Effector memory CD8-positive, alpha-beta T cell (primary cell): Measurements from ENCODE around the gene DUSP2.

Experiments
- ATAC-seq: fragments of 150-1000 bp; cut with Tn5 transposase; replicated peaks from 2 replicates; pipeline ENCODE4 v1.10.0; 2021; ENCODE audit warnings: mild to moderate bottlenecking, moderate library complexity
- DNase-seq, 3 experiments: peaks; one replicate each; pipeline ENCODE4 v3.0.0; 2021
- H3K27ac Mint-ChIP-seq, 2 donors: one replicate each; pipeline ENCODE4 v1.8.0; 2022; ENCODE audit warnings: mild to moderate bottlenecking in 2 of 2, mixed read lengths in 2 of 2, moderate library complexity in 2 of 2
- H3K27me3 Mint-ChIP-seq, 2 donors: one replicate each; pipeline ENCODE4 v1.8.0; 2022; ENCODE audit warnings: mixed read lengths in 2 of 2
- H3K36me3 Mint-ChIP-seq: one replicate; pipeline ENCODE4 v1.8.0; 2022; ENCODE audit warnings: mild to moderate bottlenecking, moderate library complexity, mixed read lengths; ENCODE audit not compliant: insufficient read depth
- H3K4me1 Mint-ChIP-seq, 2 donors: one replicate each; pipeline ENCODE4 v1.8.0; 2022; ENCODE audit warnings: low read depth in 2 of 2, mixed read lengths in 2 of 2
- H3K4me3 Mint-ChIP-seq, 2 donors: one replicate each; pipeline ENCODE4 v1.8.0; 2022; ENCODE audit warnings: mild to moderate bottlenecking in 2 of 2, mixed read lengths in 2 of 2, moderate library complexity in 2 of 2
- H3K9me3 Mint-ChIP-seq, 2 donors: one replicate each; pipeline ENCODE4 v1.8.0; 2022; ENCODE audit warnings: mixed read lengths in 2 of 2

Gene DUSP2

GRCh38 chr2:96116424-96116878 lies 28.8 kb downstream of the DUSP2 start, which contains the start of gene ADRA2B:
ADRA2B (minus strand) TSS chr2:96116571; CDS start chr2:96116149, 422 bp downstream.
- Mint-ChIP-seq H3K36me3 (peaks cover 53% of the 10 kb centered on the region), H3K4me3 (peak within 1 kb of the TSS; percentile 88 to 90), H3K4me1 (peaks cover 21 to 23% of the 10 kb centered on the region in 2 donors), H3K27ac (peak within 1 kb of the TSS; percentile 25 to 89), H3K27me3 (peaks cover 32 to 52% of the 10 kb centered on the region in 2 donors), H3K9me3 (no peaks in the 10 kb centered on the region)
- ATAC-seq (peak; percentile 73), DNase-seq (peak; percentile 50)

GRCh38 chr2:96115631-96116423 lies 29.4 kb downstream of the DUSP2 start:
- H3K27ac Mint-ChIP-seq = peak overlapping the region; percentile 25 to 80
- DNase-seq = no peak

GRCh38 chr2:96114903-96115581 lies 30.2 kb downstream of the DUSP2 start:
- Mint-ChIP-seq H3K36me3 (peaks cover 43% of the 10 kb centered on the region), H3K4me3 (peak overlapping the region; percentile 88 to 90), H3K9me3 (no peaks in the 10 kb centered on the region), H3K27me3 (peaks cover 18 to 37% of the 10 kb centered on the region in 2 donors), H3K27ac (peak overlapping the region in 1 of 2 donors; percentile 80), H3K4me1 (peaks cover 14 to 18% of the 10 kb centered on the region in 2 donors)
- ATAC-seq = no peak
- no peak for DNase-seq

More at GRCh38 chr2:96115631-96116423, 29.4 kb downstream of the DUSP2 start:
- H3K4me3 Mint-ChIP-seq = peak overlapping the region; percentile 88 to 90
- H3K36me3 Mint-ChIP-seq = peaks cover 48% of the 10 kb centered on the region
- H3K9me3 Mint-ChIP-seq = no peaks in the 10 kb centered on the region
- ATAC-seq = no peak
- H3K4me1 Mint-ChIP-seq = peaks cover 20 to 21% of the 10 kb centered on the region in 2 donors
- peaks cover 26 to 45% of the 10 kb centered on the region in 2 donors for H3K27me3 Mint-ChIP-seq

GRCh38 chr2:96114546-96114902 lies 30.7 kb downstream of the DUSP2 start:
- DNase-seq = no peak
- no peak overlapping the region for H3K4me3 Mint-ChIP-seq
- H3K27ac Mint-ChIP-seq = no peak overlapping the region
- no peak for ATAC-seq
- H3K36me3 Mint-ChIP-seq = peaks cover 43% of the 10 kb centered on the region
- H3K27me3 Mint-ChIP-seq = peaks cover 15 to 32% of the 10 kb centered on the region in 2 donors
- peaks cover 14 to 18% of the 10 kb centered on the region in 2 donors for H3K4me1 Mint-ChIP-seq
- H3K9me3 Mint-ChIP-seq = no peaks in the 10 kb centered on the region

GRCh38 chr2:96113951-96114350 lies 31.3 kb downstream of the DUSP2 start:
- H3K36me3 Mint-ChIP-seq = peaks cover 38% of the 10 kb centered on the region
- ATAC-seq (no peak), DNase-seq (no peak)
- H3K27ac Mint-ChIP-seq = no peak overlapping the region
- peaks cover 15 to 31% of the 10 kb centered on the region in 2 donors for H3K27me3 Mint-ChIP-seq
- H3K9me3 Mint-ChIP-seq = no peaks in the 10 kb centered on the region
- peaks cover 14 to 17% of the 10 kb centered on the region in 2 donors for H3K4me1 Mint-ChIP-seq
- H3K4me3 Mint-ChIP-seq = no peak overlapping the region

- H3K36me3 Mint-ChIP-seq = peaks cover 31% of the 10 kb centered on the region
- H3K27me3 Mint-ChIP-seq = peaks cover 14 to 31% of the 10 kb centered on the region in 2 donors
- H3K4me3 Mint-ChIP-seq = no peak overlapping the region
- no peaks in the 10 kb centered on the region for H3K9me3 Mint-ChIP-seq
- no peak for DNase-seq
- peaks cover 14 to 15% of the 10 kb centered on the region in 2 donors for H3K4me1 Mint-ChIP-seq
- ATAC-seq = no peak
- peak overlapping the region in 1 of 2 donors; percentile 65 for H3K27ac Mint-ChIP-seq
These were observed 31.9 kb downstream of the DUSP2 start for GRCh38 chr2:96113367-96113677.

- ATAC-seq (no peak), DNase-seq (no peak)
- no peak overlapping the region for H3K4me3 Mint-ChIP-seq
- peaks cover 26% of the 10 kb centered on the region for H3K36me3 Mint-ChIP-seq
- H3K27me3 Mint-ChIP-seq = peaks cover 14 to 31% of the 10 kb centered on the region in 2 donors
- H3K4me1 Mint-ChIP-seq = peaks cover 10 to 15% of the 10 kb centered on the region in 2 donors
- peak overlapping the region in 1 of 2 donors; percentile 65 for H3K27ac Mint-ChIP-seq
- H3K9me3 Mint-ChIP-seq = no peaks in the 10 kb centered on the region
These were observed 32.5 kb downstream of the DUSP2 start for GRCh38 chr2:96112501-96113366.

- H3K9me3 Mint-ChIP-seq = no peaks in the 10 kb centered on the region
- peaks cover 14 to 31% of the 10 kb centered on the region in 2 donors for H3K27me3 Mint-ChIP-seq
- no peak for ATAC-seq
- H3K4me3 Mint-ChIP-seq = no peak overlapping the region
- peaks cover 7 to 9% of the 10 kb centered on the region in 2 donors for H3K4me1 Mint-ChIP-seq
- peak overlapping the region; percentile 16 to 65 for H3K27ac Mint-ChIP-seq
- DNase-seq = no peak
- H3K36me3 Mint-ChIP-seq = peaks cover 26% of the 10 kb centered on the region
These were observed 33.3 kb downstream of the DUSP2 start for GRCh38 chr2:96111823-96112500.

- H3K4me3 Mint-ChIP-seq = no peak overlapping the region
- ATAC-seq (no peak), DNase-seq (no peak)
- H3K36me3 Mint-ChIP-seq = peaks cover 23% of the 10 kb centered on the region
- H3K27ac Mint-ChIP-seq = no peak overlapping the region
- no peaks in the 10 kb centered on the region for H3K9me3 Mint-ChIP-seq
- peaks cover 14 to 31% of the 10 kb centered on the region in 2 donors for H3K27me3 Mint-ChIP-seq
- H3K4me1 Mint-ChIP-seq = peaks cover 7% of the 10 kb centered on the region in 2 donors
These were observed 34.0 kb downstream of the DUSP2 start for GRCh38 chr2:96111257-96111640.

- Mint-ChIP-seq H3K4me3 (no peak overlapping the region), H3K4me1 (peaks cover 4 to 5% of the 10 kb centered on the region in 2 donors), H3K27ac (no peak overlapping the region), H3K36me3 (peaks cover 20% of the 10 kb centered on the region), H3K9me3 (peaks cover 0 to 2% of the 10 kb centered on the region in 2 donors), H3K27me3 (peaks cover 13 to 27% of the 10 kb centered on the region in 2 donors)
- ATAC-seq (no peak), DNase-seq (no peak)
These were observed 34.5 kb downstream of the DUSP2 start for GRCh38 chr2:96110621-96111256.

GRCh38 chr2:96109931-96110511 lies 35.2 kb downstream of the DUSP2 start:
- H3K4me1 Mint-ChIP-seq = no peaks in the 10 kb centered on the region

GRCh38 chr2:96109361-96109680 lies 35.9 kb downstream of the DUSP2 start:
- peaks cover 4 to 13% of the 10 kb centered on the region in 2 donors for H3K9me3 Mint-ChIP-seq

More at GRCh38 chr2:96109931-96110511, 35.2 kb downstream of the DUSP2 start:
- ATAC-seq (no peak), DNase-seq (no peak)
- Mint-ChIP-seq H3K36me3 (peaks cover 19% of the 10 kb centered on the region), H3K9me3 (peaks cover under 1 to 9% of the 10 kb centered on the region in 2 donors), H3K27ac (no peak overlapping the region), H3K27me3 (peaks cover 6 to 22% of the 10 kb centered on the region in 2 donors), H3K4me3 (no peak overlapping the region)

More at GRCh38 chr2:96109361-96109680, 35.9 kb downstream of the DUSP2 start:
- Mint-ChIP-seq H3K36me3 (peaks cover 19% of the 10 kb centered on the region), H3K4me3 (no peak overlapping the region), H3K27me3 (peaks cover 6 to 22% of the 10 kb centered on the region in 2 donors), H3K27ac (peak overlapping the region in 1 of 2 donors; percentile 29), H3K4me1 (no peaks in the 10 kb centered on the region)
- ATAC-seq = no peak
- DNase-seq = no peak
